ENCODE measurements around the gene LYZL6.

GRCh38 chr17:35930211-35931065, 13.1 kb downstream of the LYZL6 start, which contains the start of gene RDM1:
- TF ChIP-seq CTCF (IDR thresholded peaks at IDR 0.05) (no peak), POLR2A (IDR thresholded peaks at IDR 0.05) (no peak)

Measured in testis (tissue), 2 donors.